HEK293 (cell line): Measurements from ENCODE around the gene LPP.

Experiments
- CTCF ChIP-seq: fragments of 450-650 bp; formaldehyde crosslinking; IDR thresholded peaks from 2 replicates; pipeline ENCODE4 v1.5.1; 2016; ENCODE audit warnings: missing biosample characterization, missing genetic modification characterization
- YY2 ChIP-seq: fragments of 450-650 bp; formaldehyde crosslinking; IDR thresholded peaks from 2 replicates; pipeline ENCODE4 v1.5.1; 2016; ENCODE audit warnings: missing biosample characterization, missing genetic modification characterization
- ZBTB49 ChIP-seq: fragments of 450-650 bp; formaldehyde crosslinking; IDR thresholded peaks from 2 replicates; pipeline ENCODE4 v1.5.1; 2016; ENCODE audit warnings: missing biosample characterization, missing genetic modification characterization, low read depth
- ZNF843 ChIP-seq: fragments of 450-650 bp; formaldehyde crosslinking; IDR thresholded peaks from 2 replicates; pipeline ENCODE4 v1.5.1; 2016; ENCODE audit warnings: missing biosample characterization, missing genetic modification characterization

DNA sequence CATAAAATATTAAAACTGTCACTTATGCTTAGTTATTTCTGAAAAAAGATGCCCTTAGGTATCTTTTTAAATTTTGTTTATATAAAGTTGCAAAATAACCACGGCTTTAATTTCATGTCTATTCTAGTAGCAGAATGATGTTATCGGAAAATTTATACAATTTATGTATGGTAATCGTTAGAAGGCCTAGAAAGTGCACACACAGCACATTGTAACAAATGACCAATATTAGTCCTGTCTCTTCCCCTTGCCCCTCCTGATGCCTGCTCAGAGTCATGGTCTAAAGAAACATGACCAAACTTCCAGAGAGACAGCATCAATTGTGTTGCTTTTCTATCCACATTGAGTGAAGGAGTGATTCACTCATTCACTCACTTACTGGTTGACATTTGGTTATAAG lies 6.2 kb upstream of the LPP start:
- no peak for TF ChIP-seq ZBTB49
- TF ChIP-seq YY2 (tag by site-specific recombination), result no peak
- no peak for TF ChIP-seq CTCF (tag by site-specific recombination)
- TF ChIP-seq ZNF843 (tag by site-specific recombination), result no peak
